ENCODE measurements around the gene CYP2S1. TPM values are rescaled to one million over a fixed set of nuclear protein-coding genes. Genes with fewer than 3 reads are reported as not detected.
A peak's percentile ranks its signal among the peaks of the same experiment; 100 is the strongest.
"Not testable (repeated sequence)": the region's sequence is repeated elsewhere in the genome, so short reads cannot be mapped to it uniquely, and the experiment has no call there.

Gene CYP2S1
- total RNA-seq, 4 donors from 2014 or later = 0.31 to 0.64 TPM; not detected in 2

DNA sequence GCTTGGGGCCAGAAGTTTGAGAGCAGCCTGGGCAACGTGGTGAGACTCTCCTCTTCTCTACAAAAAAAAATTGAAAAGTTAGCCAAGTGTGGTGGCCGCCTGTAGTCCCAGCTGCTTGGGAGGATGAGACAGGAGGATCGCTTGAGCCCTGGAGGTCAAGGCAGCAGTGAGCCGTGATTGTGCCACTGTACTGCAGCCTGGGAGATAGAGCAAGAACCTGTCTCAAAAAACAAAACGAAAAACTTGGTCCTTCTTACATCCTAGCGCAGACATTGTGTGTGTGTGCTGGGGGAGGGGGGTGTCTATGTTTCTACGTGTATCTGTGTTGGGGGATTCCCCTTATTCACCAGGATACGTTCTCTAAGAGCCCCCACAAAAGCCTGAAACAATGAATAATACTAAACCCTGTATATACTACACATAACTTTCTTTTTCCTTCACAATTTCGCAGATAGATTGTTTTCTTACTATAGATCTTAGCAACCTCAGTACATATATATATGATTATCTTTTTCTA lies 33.9 kb downstream of the CYP2S1 start:
- intact Hi-C loops (cut with DNase I; ENCODE audit: low total_unique reads) = loop anchor here (1.0 kb wide), 1 partner anchor 35 kb away; no protein-coding TSS in a partner anchor

GRCh38 chr19:41228486-41228885 lies 35.5 kb downstream of the CYP2S1 start:
- ATAC-seq = no peak
- Histone ChIP-seq H3K36me3 (no peaks in the 10 kb centered on the region), H3K4me1 (peaks cover 6 to 10% of the 10 kb centered on the region in 2 donors), H3K4me3 (no peak overlapping the region), H3K9me3 (no peaks in the 10 kb centered on the region), H3K27me3 (peaks cover 0 to 13% (median 11%) of the 10 kb centered on the region in 3 donors), H3K27ac (no peak overlapping the region)
- in situ Hi-C loops (cut with MboI; ENCODE audit: low sequenced_read_pairs in 4 of 4) (no loop called here), intact Hi-C loops (cut with DNase I; ENCODE audit: low total_unique reads) (no loop called here)
- DNase-seq = no peak
- TF ChIP-seq POLR2A (IDR thresholded peaks at IDR 0.05) = no peak
- no peak for TF ChIP-seq CTCF (IDR thresholded peaks at IDR 0.05 in 4 of 5, conservative IDR thresholded peaks at IDR 0.05 in 1 of 5)

More for the DNA sequence above, 33.9 kb downstream of the CYP2S1 start:
- Histone ChIP-seq H3K9me3 (no peaks in the 10 kb centered on the region), H3K27ac (peak overlapping the region; percentile 68 to 80 (median 76)), H3K4me1 (peaks cover 6 to 10% of the 10 kb centered on the region in 2 donors), H3K36me3 (no peaks in the 10 kb centered on the region), H3K4me3 (peak overlapping the region; percentile 41 to 60 (median 56)), H3K27me3 (peaks cover 0 to 13% (median 11%) of the 10 kb centered on the region in 3 donors)
- TF ChIP-seq CTCF (IDR thresholded peaks at IDR 0.05 in 4 of 5, conservative IDR thresholded peaks at IDR 0.05 in 1 of 5) = no peak
- no peak for TF ChIP-seq POLR2A (IDR thresholded peaks at IDR 0.05)
- DNase-seq = no peak
- in situ Hi-C loops (cut with MboI; ENCODE audit: low sequenced_read_pairs in 4 of 4) = no loop called here
- no peak for ATAC-seq

- in situ Hi-C loops (cut with MboI; ENCODE audit: low sequenced_read_pairs in 4 of 4); intact Hi-C loops (cut with DNase I; ENCODE audit: low total_unique reads); H3K36me3 ChIP-seq; H3K9me3 ChIP-seq; H3K4me3 ChIP-seq; DNase-seq; ATAC-seq; H3K27ac ChIP-seq; H3K4me1 ChIP-seq: not testable (repeated sequence)
- H3K27me3 ChIP-seq = peaks cover 0 to 13% (median 11%) of the 10 kb centered on the region in 3 donors
Measured at GRCh38 chr19:41229338-41229737, 36.3 kb downstream of the CYP2S1 start.

DNA sequence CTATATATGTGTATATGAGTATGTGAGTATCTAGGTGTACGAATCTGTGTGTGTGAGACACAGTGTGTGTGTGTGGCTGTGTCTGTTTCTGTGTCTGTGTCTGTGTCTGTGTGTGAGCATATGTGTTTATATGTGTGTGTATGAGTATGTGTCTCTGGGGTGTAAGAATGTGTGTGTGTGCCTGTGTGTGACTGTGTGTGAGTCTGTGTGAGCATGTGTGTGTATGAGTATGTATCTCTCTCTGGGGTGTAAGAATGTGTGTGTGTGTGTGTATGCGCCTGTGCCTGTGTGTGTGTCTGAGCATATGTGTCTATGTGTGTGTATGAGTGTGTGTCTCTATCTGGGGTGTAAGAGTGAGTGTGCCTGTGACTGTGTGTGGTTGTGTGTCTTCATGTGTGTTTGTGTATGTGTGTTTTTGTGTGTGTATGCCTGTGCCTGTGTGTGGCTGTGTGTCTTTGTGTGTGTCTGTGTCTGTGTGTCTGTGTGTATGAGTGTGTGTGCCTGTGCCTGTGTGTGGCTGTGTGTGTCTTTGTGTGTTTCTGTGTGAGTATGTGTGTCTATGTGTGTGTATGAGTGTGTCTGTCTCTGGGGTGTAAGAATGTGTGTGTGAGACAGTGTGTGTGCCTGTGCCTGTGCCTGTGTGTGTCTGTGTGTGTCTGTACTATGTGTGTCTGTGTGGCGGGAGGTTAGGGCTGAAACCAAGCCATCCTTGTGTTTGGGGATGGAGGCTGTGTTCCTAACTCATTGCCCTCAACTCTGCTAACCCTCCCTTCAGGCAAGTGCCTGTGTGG lies 37.2 kb downstream of the CYP2S1 start:
- intact Hi-C loops (cut with DNase I; ENCODE audit: low total_unique reads) (no loop called here), in situ Hi-C loops (cut with MboI; ENCODE audit: low sequenced_read_pairs in 4 of 4) (no loop called here)
- no peak overlapping the region for H3K27ac ChIP-seq
- TF ChIP-seq CTCF (IDR thresholded peaks at IDR 0.05 in 4 of 5, conservative IDR thresholded peaks at IDR 0.05 in 1 of 5) (no peak), POLR2A (IDR thresholded peaks at IDR 0.05) (no peak)
- no peak overlapping the region for H3K4me3 ChIP-seq
- peaks cover 6 to 10% of the 10 kb centered on the region in 2 donors for H3K4me1 ChIP-seq
- ATAC-seq (no peak), DNase-seq (no peak)
- H3K36me3 ChIP-seq = no peaks in the 10 kb centered on the region
- no peaks in the 10 kb centered on the region for H3K9me3 ChIP-seq
- H3K27me3 ChIP-seq = peaks cover 0 to 13% (median 11%) of the 10 kb centered on the region in 3 donors

- Histone ChIP-seq H3K36me3 (no peaks in the 10 kb centered on the region), H3K9me3 (no peaks in the 10 kb centered on the region), H3K27me3 (peaks cover 0 to 5% (median under 1%) of the 10 kb centered on the region in 3 donors), H3K27ac (no peak overlapping the region), H3K4me1 (peaks cover 0 to 3% of the 10 kb centered on the region in 2 donors), H3K4me3 (no peak overlapping the region)
- no peak for TF ChIP-seq POLR2A (IDR thresholded peaks at IDR 0.05)
- no peak for TF ChIP-seq CTCF (IDR thresholded peaks at IDR 0.05 in 4 of 5, conservative IDR thresholded peaks at IDR 0.05 in 1 of 5)
- DNase-seq = no peak
- no peak for ATAC-seq
- in situ Hi-C loops (cut with MboI; ENCODE audit: low sequenced_read_pairs in 4 of 4) (no loop called here), intact Hi-C loops (cut with DNase I; ENCODE audit: low total_unique reads) (no loop called here)
Measured at GRCh38 chr19:41232686-41233085, 39.7 kb downstream of the CYP2S1 start.
